Ureter (tissue), 1 donor: ENCODE measurements around the gene WAS. TPM values are rescaled to one million over a fixed set of nuclear protein-coding genes. Genes with fewer than 3 reads are reported as not detected.
"Not testable (repeated sequence)": the region's sequence is repeated elsewhere in the genome, so short reads cannot be mapped to it uniquely, and the experiment has no call there.

ENCODE experiments used
- DNase-seq: peaks from one replicate; pipeline ENCODE4 v3.0.0-alpha.2; 2020; ENCODE audit warnings: low spot score
- total RNA-seq: library from RNA; stranded (reverse); gene quantifications from one replicate; pipeline ENCODE4 v1.2.4, GENCODE V29; 2023
- donor health status: DM: yes; HTN: yes; CAD: no.

The WAS gene
- total RNA-seq, 1 donor from 2014 or later: 4.8 TPM

- no peak for DNase-seq
These were observed 1.8 kb downstream of the WAS start for GRCh38 chrX:48685416-48685815.

DNA sequence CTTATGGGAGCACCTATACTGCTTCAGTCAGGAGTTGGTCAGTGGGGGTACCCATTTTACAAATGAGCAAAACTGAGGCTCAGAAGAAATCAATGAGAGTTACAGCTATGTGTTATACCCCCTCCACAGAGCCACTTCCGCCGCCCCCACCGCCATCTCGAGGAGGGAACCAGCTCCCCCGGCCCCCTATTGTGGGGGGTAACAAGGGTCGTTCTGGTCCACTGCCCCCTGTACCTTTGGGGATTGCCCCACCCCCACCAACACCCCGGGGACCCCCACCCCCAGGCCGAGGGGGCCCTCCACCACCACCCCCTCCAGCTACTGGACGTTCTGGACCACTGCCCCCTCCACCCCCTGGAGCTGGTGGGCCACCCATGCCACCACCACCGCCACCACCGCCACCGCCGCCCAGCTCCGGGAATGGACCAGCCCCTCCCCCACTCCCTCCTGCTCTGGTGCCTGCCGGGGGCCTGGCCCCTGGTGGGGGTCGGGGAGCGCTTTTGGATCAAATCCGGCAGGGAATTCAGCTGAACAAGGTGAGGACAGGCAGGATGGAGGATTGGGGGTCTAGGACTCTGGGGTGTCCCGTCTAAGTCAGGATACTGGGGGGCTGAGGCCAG lies 5.0 kb downstream of the WAS start:
- DNase-seq: no peak

- DNase-seq: no peak
These were observed 5.8 kb downstream of the WAS start for GRCh38 chrX:48689208-48689920.

GRCh38 chrX:48691746-48692145 lies 8.1 kb downstream of the WAS start:
- not testable (repeated sequence) for DNase-seq

DNA sequence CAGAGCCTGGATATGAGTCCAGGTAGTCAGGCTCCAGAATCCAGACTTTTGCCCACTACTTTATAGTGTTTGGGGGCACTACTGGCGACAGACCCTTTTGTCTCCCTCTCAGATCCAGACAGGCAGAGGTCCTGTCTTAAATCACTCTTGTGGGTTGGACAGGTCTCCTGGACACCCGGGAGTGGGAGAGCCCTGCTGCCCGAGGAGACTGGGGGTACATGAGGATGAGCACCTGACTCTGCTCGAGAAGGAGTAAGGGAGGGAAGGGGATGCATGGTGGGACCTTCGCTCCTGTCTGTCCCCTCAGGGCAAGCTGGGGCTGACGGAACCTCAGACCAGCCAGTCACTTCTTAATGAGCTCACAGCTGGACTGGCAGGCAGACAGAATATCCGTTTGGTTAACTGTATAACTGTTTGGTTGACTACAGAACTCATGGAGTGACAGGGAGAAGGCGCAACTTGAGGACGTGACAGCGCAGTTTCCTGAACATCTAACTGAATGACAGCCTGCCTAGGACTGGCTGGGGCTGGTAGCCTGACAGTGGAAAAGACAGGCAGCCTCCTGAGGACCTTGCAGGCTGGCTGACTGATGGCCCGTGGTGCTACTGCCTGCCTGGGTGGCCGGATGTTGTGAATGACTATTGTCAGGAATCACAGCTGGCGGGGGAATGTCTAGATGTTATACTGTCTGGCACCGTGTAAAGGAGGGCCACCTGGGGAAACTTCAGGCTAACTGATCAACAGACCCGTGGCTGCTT lies 11.4 kb downstream of the WAS start:
- no peak for DNase-seq

DNA sequence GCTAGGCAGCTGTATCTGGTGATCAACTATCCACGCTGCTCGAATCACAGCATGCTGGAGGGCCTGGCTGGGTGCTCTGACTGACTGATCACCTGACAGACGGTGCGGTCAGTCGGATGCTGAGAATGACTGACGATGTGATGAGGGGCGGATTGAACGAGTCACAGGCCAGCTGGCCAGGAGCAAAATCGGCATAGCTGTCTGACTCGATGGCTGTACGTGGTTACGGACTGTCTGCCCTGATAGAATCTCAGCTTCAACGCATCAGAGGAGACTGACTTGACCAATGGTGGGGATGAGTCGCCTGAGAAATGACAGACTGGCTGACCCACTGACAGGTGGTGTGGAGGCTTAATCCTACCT lies 11.9 kb downstream of the WAS start:
- DNase-seq: no peak

DNA sequence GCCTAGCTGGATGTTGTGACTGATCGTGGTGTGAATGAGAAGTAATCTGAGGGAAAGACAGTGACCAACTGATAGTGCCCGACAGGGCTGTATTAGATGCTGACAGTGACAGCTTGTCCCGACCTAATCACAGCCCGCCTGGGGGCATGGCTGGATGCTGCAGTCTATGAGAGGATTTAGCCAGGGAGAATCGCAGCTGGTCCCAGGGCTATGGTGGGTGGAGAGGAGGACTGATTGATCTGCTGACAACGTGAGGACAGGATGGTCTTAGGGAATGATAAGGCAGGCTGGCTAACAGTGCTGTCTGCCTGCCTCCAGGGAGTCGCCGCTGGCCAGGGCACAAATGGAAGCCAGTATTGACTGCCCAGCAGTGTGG lies 12.3 kb downstream of the WAS start:
- DNase-seq: no peak

- DNase-seq: peak; percentile 86
These were observed 12.8 kb downstream of the WAS start, which contains the start of gene SUV39H1 for GRCh38 chrX:48696301-48696908. Gene SUV39H1 (plus strand): TSS chrX:48696734. CDS start chrX:48696785, 51 bp downstream.

DNA sequence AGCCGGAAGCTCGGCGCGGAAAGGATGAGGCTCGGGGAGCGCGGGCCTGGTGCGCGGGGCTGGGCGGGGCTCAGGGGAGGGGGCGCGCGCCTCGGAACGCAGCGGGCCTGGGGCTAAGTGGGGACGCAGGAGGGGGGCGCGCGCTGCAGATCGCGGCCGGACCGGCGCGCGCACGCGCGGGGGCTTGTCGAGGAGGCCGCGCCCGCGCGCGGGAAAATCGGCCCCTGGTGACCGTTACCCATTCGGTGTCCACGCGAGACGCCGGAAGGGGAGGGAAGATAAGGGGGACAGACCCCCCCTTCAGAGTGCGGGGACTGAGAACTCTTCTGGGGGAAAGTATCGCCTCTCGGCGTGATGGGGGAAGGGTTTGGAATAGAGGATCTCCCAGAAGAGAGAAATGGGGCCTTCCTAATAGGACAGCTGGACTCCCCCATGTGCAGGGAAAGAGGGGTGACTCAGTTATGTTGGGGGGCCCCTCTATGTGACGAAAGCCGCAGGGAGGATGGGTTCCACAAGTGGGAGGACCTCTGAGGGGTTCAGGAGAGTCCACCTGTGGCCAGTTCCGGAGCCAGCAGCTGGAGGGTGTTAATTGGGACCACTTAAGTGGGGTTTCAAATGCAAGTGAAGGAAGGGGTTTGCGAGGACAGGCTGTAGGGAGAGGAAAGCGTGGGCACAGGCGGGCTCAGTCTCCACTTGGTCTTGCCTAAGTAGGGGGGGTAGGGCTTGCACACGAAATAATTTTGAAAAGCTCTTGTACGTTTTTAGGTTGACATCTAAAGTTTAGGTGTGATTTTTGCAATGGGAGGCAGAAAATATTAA lies 13.5 kb downstream of the WAS start:
- no peak for DNase-seq

- DNase-seq: no peak
These were observed 14.7 kb downstream of the WAS start for GRCh38 chrX:48698306-48698705.

DNA sequence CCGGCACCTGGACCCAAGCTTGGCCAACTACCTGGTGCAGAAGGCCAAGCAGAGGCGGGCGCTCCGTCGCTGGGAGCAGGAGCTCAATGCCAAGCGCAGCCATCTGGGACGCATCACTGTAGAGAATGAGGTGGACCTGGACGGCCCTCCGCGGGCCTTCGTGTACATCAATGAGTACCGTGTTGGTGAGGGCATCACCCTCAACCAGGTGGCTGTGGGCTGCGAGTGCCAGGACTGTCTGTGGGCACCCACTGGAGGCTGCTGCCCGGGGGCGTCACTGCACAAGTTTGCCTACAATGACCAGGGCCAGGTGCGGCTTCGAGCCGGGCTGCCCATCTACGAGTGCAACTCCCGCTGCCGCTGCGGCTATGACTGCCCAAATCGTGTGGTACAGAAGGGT lies 16.6 kb downstream of the WAS start:
- no peak for DNase-seq

GRCh38 chrX:48700951-48701653 lies 17.5 kb downstream of the WAS start:
- DNase-seq: no peak

DNA sequence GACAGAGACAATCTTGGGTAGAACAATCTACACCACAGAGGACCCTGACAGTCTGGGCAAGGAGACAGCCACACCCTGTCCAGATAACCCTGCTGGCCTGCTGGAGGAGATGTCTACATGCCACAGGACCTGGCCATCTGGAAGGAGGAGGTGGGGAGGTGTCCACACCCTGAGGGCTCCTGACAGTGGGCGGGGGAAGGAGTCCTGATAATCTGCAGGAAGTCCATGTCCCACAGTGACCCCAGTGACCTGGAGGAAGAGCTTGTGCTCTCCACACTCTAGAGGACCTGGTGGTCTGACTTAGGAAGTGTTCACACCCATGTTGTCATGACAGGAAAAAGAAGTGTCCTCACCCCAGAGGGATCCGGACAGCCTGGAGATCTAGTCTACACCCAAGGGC lies 18.4 kb downstream of the WAS start:
- DNase-seq: no peak

- no peak for DNase-seq
These were observed 19.1 kb downstream of the WAS start for GRCh38 chrX:48702716-48703115.

GRCh38 chrX:48703228-48703627 lies 19.6 kb downstream of the WAS start:
- no peak for DNase-seq

DNA sequence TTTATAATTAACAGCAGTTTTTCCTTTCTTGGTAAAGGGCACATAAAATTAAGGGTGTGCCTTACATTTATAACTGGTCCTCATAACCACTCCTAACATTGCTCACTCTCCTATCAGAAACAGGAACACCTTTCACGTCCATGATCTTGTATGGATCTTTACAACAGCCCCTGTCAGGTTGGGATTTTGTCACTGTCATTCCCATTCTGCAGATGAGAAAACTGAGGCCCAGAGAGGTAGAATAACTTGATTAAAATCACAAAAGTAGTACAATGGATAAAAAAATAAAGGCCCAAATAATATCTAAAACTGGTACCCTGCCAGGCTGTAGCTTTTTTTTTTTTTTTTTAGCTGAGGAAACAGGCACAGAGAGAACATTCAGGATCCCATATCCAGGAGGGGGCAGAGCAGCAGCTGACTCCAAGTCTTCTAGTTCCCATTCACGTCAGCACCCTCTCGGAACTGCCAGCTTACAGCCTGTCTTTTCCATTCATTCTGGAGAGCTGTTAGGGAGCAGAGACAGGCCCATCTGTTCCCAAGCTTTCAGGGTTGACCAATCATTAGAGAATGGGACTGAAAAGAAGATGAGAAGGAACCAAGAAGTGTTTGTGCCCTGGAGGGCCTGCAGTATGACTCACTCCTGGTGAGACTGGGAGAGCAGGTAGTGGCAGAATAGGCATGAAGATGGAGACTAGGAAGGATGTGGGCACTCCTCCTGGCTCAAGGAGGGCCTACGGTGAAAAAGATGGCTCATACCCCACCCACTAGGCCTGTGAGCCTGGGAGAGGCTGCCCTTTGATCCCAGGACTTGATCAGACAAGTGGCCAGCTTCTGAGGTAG lies 20.3 kb downstream of the WAS start:
- no peak for DNase-seq

GRCh38 chrX:48705871-48706270 lies 22.3 kb downstream of the WAS start:
- DNase-seq: no peak

DNA sequence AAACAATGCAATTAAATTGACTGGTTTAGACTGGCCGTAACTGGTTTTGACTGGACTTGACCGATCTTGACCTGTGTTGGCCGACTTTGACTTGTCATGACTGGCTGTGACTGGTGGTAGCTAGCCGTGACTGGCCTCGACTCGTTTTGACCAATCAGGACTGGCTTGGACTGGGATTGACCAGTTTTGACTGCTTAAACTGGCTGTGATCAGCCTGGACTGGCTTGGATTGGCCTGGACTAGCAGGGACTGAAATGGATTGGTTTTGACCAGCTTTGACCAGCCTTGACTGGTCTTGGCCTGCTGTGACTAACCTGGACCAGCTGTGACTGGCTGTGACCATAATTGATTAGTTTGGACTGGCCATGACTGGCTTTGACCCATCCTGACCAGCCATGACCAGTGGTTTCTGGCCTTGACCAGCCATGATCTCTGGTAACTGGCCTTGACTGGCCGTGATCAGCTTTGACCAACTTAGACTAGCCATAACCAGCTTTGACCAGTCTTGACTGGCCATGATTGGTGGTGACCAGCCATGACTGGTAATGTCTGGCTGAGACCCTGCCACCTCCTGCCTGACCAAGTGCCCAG lies 26.0 kb downstream of the WAS start:
- DNase-seq: no peak

DNA sequence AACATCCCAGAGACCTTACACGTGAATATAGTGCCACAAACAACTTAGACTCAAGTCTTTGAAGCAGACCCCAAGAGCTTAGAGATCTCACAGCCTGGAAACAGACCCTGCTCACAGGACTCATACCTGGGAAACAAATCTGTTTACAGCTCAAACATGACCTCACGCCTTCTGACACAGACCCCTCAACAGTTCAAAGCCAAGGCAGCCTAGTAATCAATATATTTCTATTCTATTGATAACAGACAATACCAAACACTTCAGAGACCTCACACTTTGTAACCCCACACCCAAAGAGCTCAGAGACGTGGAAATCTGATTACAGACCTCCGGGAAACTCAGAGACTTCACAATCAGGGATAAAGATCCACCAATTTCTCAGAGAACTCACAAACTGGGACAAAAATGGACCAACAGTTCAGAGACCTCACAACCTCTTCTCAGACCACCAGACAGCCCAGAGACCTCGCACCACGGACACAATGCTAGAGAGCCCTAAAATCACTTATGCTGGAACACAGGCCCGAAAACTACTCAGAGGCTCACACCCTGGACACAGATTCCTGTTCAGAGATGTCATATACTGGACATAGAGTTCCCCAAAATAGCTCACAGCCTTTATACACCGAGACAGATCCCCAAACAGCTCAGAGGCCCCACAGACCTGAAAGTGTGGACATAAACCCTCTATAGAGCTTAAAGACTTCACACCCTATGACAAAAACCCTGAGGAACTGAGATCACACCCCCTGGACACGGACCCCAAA lies 27.7 kb downstream of the WAS start:
- DNase-seq: no peak
